SK-N-SH (cell line): ENCODE results near the gene DCTD. TPM values are rescaled to one million over a fixed set of nuclear protein-coding genes. Genes with fewer than 3 reads are reported as not detected.

Source experiments
- CTCF ChIA-PET: fragments of 300-600, 350-600 bp; formaldehyde crosslinking; extraction: SDS; loops from one replicate; lab custom pipeline; 2021; lab: Yijun Ruan, JAX
- POLR2A ChIA-PET: fragments of 350-600 bp; sonication (Branson Sonifier 250); formaldehyde crosslinking; extraction: SDS; loops from one replicate; lab custom pipeline; 2020; ENCODE audit warnings: antibody characterized with exemption, inconsistent platforms; lab: Yijun Ruan, JAX
- DNase-seq: peaks from one replicate; pipeline ENCODE4 v3.0.0; 2012
- H2AFZ ChIP-seq: fragments of 200-600 bp; sonication (generic); 2 replicates; pipeline ENCODE4 v1.8.1; 2016; ENCODE audit warnings: antibody characterized with exemption, mild to moderate bottlenecking, low read depth
- H3F3A ChIP-seq: fragments of 200-600 bp; sonication (generic); replicated peaks from 2 replicates; pipeline ENCODE3; 2016; ENCODE audit warnings: antibody characterized with exemption, mild to moderate bottlenecking; ENCODE audit not compliant: insufficient read depth
- H3K27ac ChIP-seq, 2 experiments: fragments of 200-500 bp in 1 of 2; fragments of 200-600 bp in 1 of 2; sonication (Bioruptor generic) in 1 of 2; sonication (generic), shearing (Covaris generic) in 1 of 2; 2 replicates each; pipeline versions ENCODE4 v1.5.1 to v1.6.1; 2014 to 2016; ENCODE audit warnings: low read depth in 2 of 2, inconsistent platforms in 1 of 2, low read length in 1 of 2, mild to moderate bottlenecking in 1 of 2, mixed read lengths in 1 of 2
- H3K27me3 ChIP-seq: fragments of 200-600 bp; sonication (generic), shearing (Covaris generic); 2 replicates; pipeline ENCODE4 v1.6.1; 2016; ENCODE audit warnings: mixed run types; ENCODE audit not compliant: insufficient read depth
- H3K36me3 ChIP-seq, 2 experiments: fragments of 200-500 bp in 1 of 2; fragments of 200-600 bp in 1 of 2; sonication (Bioruptor generic) in 1 of 2; sonication (generic) in 1 of 2; replicated peaks in 1 of 2; 2 replicates each; pipeline versions ENCODE3 to v1.5.1; 2014 to 2016; ENCODE audit warnings: low read length in 1 of 2, mild to moderate bottlenecking in 1 of 2; ENCODE audit not compliant: insufficient read depth in 2 of 2, control insufficient read depth in 1 of 2
- H3K4me1 ChIP-seq, 2 experiments: fragments of 200-500 bp in 1 of 2; fragments of 200-600 bp in 1 of 2; sonication (Bioruptor generic) in 1 of 2; sonication (generic), shearing (Covaris generic) in 1 of 2; 2 replicates each; pipeline versions ENCODE4 v1.5.1 to v1.6.1; 2014 to 2016; ENCODE audit warnings: low read depth in 1 of 2, low read length in 1 of 2, mixed run types in 1 of 2; ENCODE audit not compliant: insufficient read depth in 2 of 2, control insufficient read depth in 1 of 2
- H3K4me2 ChIP-seq: fragments of 200-600 bp; sonication (generic), shearing (Covaris generic); 2 replicates; pipeline ENCODE4 v1.6.1; 2017; ENCODE audit warnings: mixed run types
- H3K4me3 ChIP-seq, 2 experiments: fragments of 200-500 bp in 1 of 2; fragments of 200-600 bp in 1 of 2; sonication (Bioruptor generic) in 1 of 2; sonication (generic), shearing (Covaris generic) in 1 of 2; 2 replicates each; pipeline versions ENCODE4 v1.5.1 to v1.8.1; 2014 to 2016; ENCODE audit warnings: low read depth in 2 of 2, inconsistent platforms in 1 of 2, low read length in 1 of 2, mild to moderate bottlenecking in 1 of 2, mixed read lengths in 1 of 2, moderate library complexity in 1 of 2
- H3K79me2 ChIP-seq: fragments of 200-600 bp; sonication (generic); 2 replicates; pipeline ENCODE4 v1.8.1; 2017; ENCODE audit warnings: mild to moderate bottlenecking; ENCODE audit not compliant: insufficient read depth
- H3K9ac ChIP-seq: fragments of 200-600 bp; sonication (generic); 2 replicates; pipeline ENCODE4 v1.6.1; 2017; ENCODE audit warnings: mixed run types
- H3K9me2 ChIP-seq: fragments of 200-600 bp; sonication (generic); 2 replicates; pipeline ENCODE4 v1.6.1; 2017; ENCODE audit warnings: mixed run types
- H3K9me3 ChIP-seq: fragments of 200-600 bp; sonication (generic); 2 replicates; pipeline ENCODE4 v1.6.1; 2017; ENCODE audit warnings: mixed run types, mild to moderate bottlenecking, moderate library complexity
- H4K20me1 ChIP-seq: fragments of 200-600 bp; sonication (generic); 2 replicates; pipeline ENCODE4 v1.6.1; 2017; ENCODE audit warnings: mild to moderate bottlenecking, mixed run types; ENCODE audit not compliant: insufficient read depth
- EZH2phosphoT487 ChIP-seq: fragments of 200-600 bp; sonication (generic); IDR thresholded peaks from 2 replicates; pipeline ENCODE4 v1.6.1; 2017; ENCODE audit warnings: low read depth, mixed run types, mild to moderate bottlenecking, antibody characterized with exemption, moderate library complexity, borderline replicate concordance
- GABPA ChIP-seq: IDR thresholded peaks from 2 replicates; pipeline ENCODE4 v1.4.0; 2012; ENCODE audit warnings: low read depth, mild to moderate bottlenecking
- MXI1 ChIP-seq: IDR thresholded peaks from 2 replicates; pipeline ENCODE4 v1.6.1; 2012; ENCODE audit warnings: mild to moderate bottlenecking, low read depth, low read length, improper control_type of control experiment
- NFIC ChIP-seq: IDR thresholded peaks from 2 replicates; pipeline ENCODE4 v1.4.0; 2012; ENCODE audit warnings: borderline replicate concordance
- NRF1 ChIP-seq: IDR thresholded peaks from 2 replicates; pipeline ENCODE4 v1.6.1; 2012; ENCODE audit warnings: low read depth, mild to moderate bottlenecking, low read length
- POLR2AphosphoS5 ChIP-seq: IDR thresholded peaks from 2 replicates; pipeline ENCODE4 v1.6.1; 2012; ENCODE audit warnings: low read depth, low read length
- RXRA ChIP-seq: IDR thresholded peaks from 2 replicates; pipeline ENCODE4 v1.4.0; 2012; ENCODE audit warnings: low read depth, mild to moderate bottlenecking, borderline replicate concordance
- TAF1 ChIP-seq: IDR thresholded peaks from 2 replicates; pipeline ENCODE4 v1.6.1; 2012; ENCODE audit warnings: low read depth, mild to moderate bottlenecking, low read length, moderate library complexity, borderline replicate concordance
- TCF12 ChIP-seq: IDR thresholded peaks from 2 replicates; pipeline ENCODE4 v1.4.0; 2012
- WGBS: methylation state at CpG from one replicate; pipeline ENCODE4 v1.1.6; 2017; ENCODE audit warnings: low lambda C conversion rate; 5-methylcytosine and 5-hydroxymethylcytosine counted together
- polyA plus RNA-seq, 3 experiments: library from polyadenylated mRNA; depleted of rRNA; stranded (reverse); fragments of >200 nt; gene quantifications; 2 replicates each; pipeline ENCODE4 v1.2.3, GENCODE V29; 2012
- TF ChIP-seq, protein P1 (sequence below): IDR thresholded peaks from 2 replicates; pipeline ENCODE4 v1.6.1; 2012; ENCODE audit warnings: mild to moderate bottlenecking, low read depth, low read length, moderate library complexity
- TF ChIP-seq, protein P2 (sequence below): fragments of 150-350 bp; IDR thresholded peaks from 2 replicates; pipeline ENCODE4 v1.6.1; 2016; ENCODE audit warnings: mild to moderate bottlenecking, low read depth, low read length

The DCTD gene
- polyA plus RNA-seq, 1 of the 3 experiments (the other 2 are of a cell fraction): 123 TPM

DNA sequence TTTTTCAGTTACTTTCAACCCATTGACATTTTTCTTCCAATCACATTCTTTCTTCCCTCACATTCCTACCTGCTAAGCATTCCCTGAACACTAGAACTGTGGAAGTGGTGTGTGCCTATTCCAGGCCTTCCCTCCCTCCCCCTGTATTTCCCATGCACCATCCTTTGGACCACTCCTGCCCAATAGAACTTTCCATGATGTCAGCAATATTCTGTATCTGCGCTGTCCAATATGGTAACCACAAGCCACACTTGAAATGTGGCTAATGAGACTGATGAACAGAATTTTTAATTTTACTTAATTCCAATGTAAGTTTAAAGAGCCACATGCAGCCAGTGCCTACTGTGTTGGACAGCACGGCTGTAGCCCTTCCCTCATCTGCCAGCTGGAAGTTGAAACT lies 57.5 kb downstream of the DCTD start:
- Histone ChIP-seq H3K4me2 (no peak overlapping the region), H3K9me2 (no peaks in the 10 kb centered on the region), H3K9me3 (no peaks in the 10 kb centered on the region), H3K4me1 (peaks cover 0 to under 1% of the 10 kb centered on the region in 2 experiments; a peak in 2 of 4 replicates), H3K27me3 (no peaks in the 10 kb centered on the region), H3K36me3 (no peaks in the 10 kb centered on the region), H3F3A (no peaks in the 10 kb centered on the region), H3K79me2 (no peaks in the 10 kb centered on the region), H2AFZ (no peak overlapping the region), H4K20me1 (no peaks in the 10 kb centered on the region), H3K4me3 (no peak overlapping the region), H3K9ac (no peak overlapping the region), H3K27ac (no peak overlapping the region)
- DNase-seq: no peak
- TF ChIP-seq EZH2phosphoT487: no peak
- TF ChIP-seq NRF1: no peak
- WGBS: 80% methylated on average over 2 of the region's 2 CpGs
- CTCF ChIA-PET: no interaction called here
- POLR2A ChIA-PET: no interaction called here

DNA sequence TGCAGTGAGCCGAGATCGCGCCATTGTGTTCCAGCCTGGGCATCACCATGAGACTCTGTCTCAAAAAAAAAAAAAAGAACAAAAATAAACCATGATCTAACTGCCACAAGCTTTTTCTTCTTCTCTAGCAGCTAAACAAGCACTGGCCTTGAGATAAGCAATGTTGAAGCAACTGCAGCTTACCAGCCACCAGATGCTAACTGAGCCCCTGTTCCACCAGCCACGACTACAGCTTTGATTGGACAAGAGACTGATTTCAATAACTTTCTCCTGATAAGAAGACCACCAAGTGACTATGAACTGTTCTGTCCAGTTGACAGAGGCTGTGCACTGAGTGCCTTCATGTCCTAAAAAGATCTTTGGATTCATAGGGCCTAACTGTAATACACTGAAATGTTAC lies 58.5 kb downstream of the DCTD start:
- CTCF ChIA-PET: no interaction called here
- H3K4me3 ChIP-seq: no peak overlapping the region
- H3K9ac ChIP-seq: no peak overlapping the region
- H3K9me3 ChIP-seq: no peaks in the 10 kb centered on the region
- H3K36me3 ChIP-seq: no peaks in the 10 kb centered on the region
- no peak overlapping the region for H2AFZ ChIP-seq
- no peaks in the 10 kb centered on the region for H3K27me3 ChIP-seq
- POLR2A ChIA-PET: no interaction called here
- H3K4me1 ChIP-seq: no peaks in the 10 kb centered on the region; a peak in 1 of 4 replicates
- WGBS: 88% methylated on average over 4 of the region's 4 CpGs
- TF ChIP-seq TCF12 (no peak), EZH2phosphoT487 (no peak), TAF1 (no peak), RXRA (no peak), NFIC (no peak), GABPA (no peak), POLR2AphosphoS5 (no peak), MXI1 (no peak)
- TF ChIP-seq, protein P1, sequence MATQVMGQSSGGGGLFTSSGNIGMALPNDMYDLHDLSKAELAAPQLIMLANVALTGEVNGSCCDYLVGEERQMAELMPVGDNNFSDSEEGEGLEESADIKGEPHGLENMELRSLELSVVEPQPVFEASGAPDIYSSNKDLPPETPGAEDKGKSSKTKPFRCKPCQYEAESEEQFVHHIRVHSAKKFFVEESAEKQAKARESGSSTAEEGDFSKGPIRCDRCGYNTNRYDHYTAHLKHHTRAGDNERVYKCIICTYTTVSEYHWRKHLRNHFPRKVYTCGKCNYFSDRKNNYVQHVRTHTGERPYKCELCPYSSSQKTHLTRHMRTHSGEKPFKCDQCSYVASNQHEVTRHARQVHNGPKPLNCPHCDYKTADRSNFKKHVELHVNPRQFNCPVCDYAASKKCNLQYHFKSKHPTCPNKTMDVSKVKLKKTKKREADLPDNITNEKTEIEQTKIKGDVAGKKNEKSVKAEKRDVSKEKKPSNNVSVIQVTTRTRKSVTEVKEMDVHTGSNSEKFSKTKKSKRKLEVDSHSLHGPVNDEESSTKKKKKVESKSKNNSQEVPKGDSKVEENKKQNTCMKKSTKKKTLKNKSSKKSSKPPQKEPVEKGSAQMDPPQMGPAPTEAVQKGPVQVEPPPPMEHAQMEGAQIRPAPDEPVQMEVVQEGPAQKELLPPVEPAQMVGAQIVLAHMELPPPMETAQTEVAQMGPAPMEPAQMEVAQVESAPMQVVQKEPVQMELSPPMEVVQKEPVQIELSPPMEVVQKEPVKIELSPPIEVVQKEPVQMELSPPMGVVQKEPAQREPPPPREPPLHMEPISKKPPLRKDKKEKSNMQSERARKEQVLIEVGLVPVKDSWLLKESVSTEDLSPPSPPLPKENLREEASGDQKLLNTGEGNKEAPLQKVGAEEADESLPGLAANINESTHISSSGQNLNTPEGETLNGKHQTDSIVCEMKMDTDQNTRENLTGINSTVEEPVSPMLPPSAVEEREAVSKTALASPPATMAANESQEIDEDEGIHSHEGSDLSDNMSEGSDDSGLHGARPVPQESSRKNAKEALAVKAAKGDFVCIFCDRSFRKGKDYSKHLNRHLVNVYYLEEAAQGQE: no peak
- TF ChIP-seq, protein P2, sequence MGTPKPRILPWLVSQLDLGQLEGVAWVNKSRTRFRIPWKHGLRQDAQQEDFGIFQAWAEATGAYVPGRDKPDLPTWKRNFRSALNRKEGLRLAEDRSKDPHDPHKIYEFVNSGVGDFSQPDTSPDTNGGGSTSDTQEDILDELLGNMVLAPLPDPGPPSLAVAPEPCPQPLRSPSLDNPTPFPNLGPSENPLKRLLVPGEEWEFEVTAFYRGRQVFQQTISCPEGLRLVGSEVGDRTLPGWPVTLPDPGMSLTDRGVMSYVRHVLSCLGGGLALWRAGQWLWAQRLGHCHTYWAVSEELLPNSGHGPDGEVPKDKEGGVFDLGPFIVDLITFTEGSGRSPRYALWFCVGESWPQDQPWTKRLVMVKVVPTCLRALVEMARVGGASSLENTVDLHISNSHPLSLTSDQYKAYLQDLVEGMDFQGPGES: no peak
- H4K20me1 ChIP-seq: no peaks in the 10 kb centered on the region
- DNase-seq: no peak
- H3K4me2 ChIP-seq: no peak overlapping the region
- no peaks in the 10 kb centered on the region for H3F3A ChIP-seq
- H3K9me2 ChIP-seq: no peaks in the 10 kb centered on the region
- H3K79me2 ChIP-seq: no peaks in the 10 kb centered on the region
- H3K27ac ChIP-seq: no peak overlapping the region
